HepG2 (cell line): ENCODE results near the gene RASD1. TPM values are rescaled to one million over a fixed set of nuclear protein-coding genes. Genes with fewer than 3 reads are reported as not detected.

Experiments
- ATAC-seq: fragments of 200-7000 bp; cut with Tn5 transposase; 3 replicates; pipeline ENCODE4 v1.9.1; 2020; ENCODE audit warnings: mild to moderate bottlenecking, moderate library complexity
- BruUV-seq: library from RNA; stranded (reverse); fragments of 400-500 nt; replicated peaks from 2 replicates; lab custom pipeline; 2021; lab: Mats Ljungman, UMichigan
- CTCF ChIA-PET: fragments of 300-600 bp; formaldehyde crosslinking; extraction: SDS; loops from one replicate; lab custom pipeline; 2021; ENCODE audit warnings: low total read pairs, inconsistent platforms, low intra/inter-chr PET ratio; lab: Yijun Ruan, JAX
- POLR2A ChIA-PET: fragments of 350-600 bp; sonication (Branson Sonifier 250); formaldehyde crosslinking; loops from one replicate; lab custom pipeline; 2020; ENCODE audit warnings: antibody characterized with exemption, inconsistent platforms; lab: Yijun Ruan, JAX
- DNase-seq: peaks from one replicate; pipeline ENCODE4 v3.0.0-alpha.2; 2015; ENCODE audit warnings: low spot score
- FAIRE-seq: peaks from 3 replicates; lab custom pipeline; 2011; peaks lifted over from hg19 to GRCh38; lab: Jason Lieb, UNC
- H2AFZ ChIP-seq: one replicate; pipeline ENCODE4 v1.6.1; 2011; ENCODE audit warnings: low read length, inconsistent platforms
- H3K27ac ChIP-seq: fragments of 300-600 bp; 3 replicates; pipeline ENCODE4 v1.8.0; 2011; ENCODE audit warnings: mixed run types, mild to moderate bottlenecking, mixed read lengths, low read length, inconsistent platforms; ENCODE audit not compliant: insufficient read depth; ENCODE audit errors: extremely low read length
- H3K27me3 ChIP-seq, 2 experiments: fragments of 200-600 bp in 1 of 2; 2 replicates in 1 of 2; 3 replicates in 1 of 2; pipeline versions ENCODE4 v1.6.0 to v1.8.0; 2011; ENCODE audit warnings: low read length in 2 of 2, mild to moderate bottlenecking in 2 of 2, moderate library complexity in 2 of 2, inconsistent platforms in 1 of 2; ENCODE audit not compliant: insufficient read depth in 2 of 2, control insufficient read depth in 1 of 2
- H3K36me3 ChIP-seq, 2 experiments: fragments of 200-600 bp in 1 of 2; replicated peaks in 1 of 2; 2 replicates in 1 of 2; 3 replicates in 1 of 2; pipeline versions ENCODE4 v1.5.1 to v1.8.0; 2011; ENCODE audit warnings: low read length in 2 of 2, inconsistent platforms in 1 of 2; ENCODE audit not compliant: insufficient read depth in 2 of 2, control insufficient read depth in 1 of 2
- H3K4me1 ChIP-seq: 2 replicates; pipeline ENCODE4 v1.5.1; 2012; ENCODE audit warnings: low read length, inconsistent platforms; ENCODE audit not compliant: insufficient read depth
- H3K4me2 ChIP-seq: 2 replicates; pipeline ENCODE4 v1.6.0; 2011; ENCODE audit warnings: low read depth, low read length, inconsistent platforms
- H3K4me3 ChIP-seq, 3 experiments: fragments of 200-600 bp in 1 of 3; sonication (generic), shearing (Covaris generic) in 1 of 3; replicated peaks in 1 of 3; 2 replicates each; pipeline ENCODE4 v1.5.1; 2011 to 2016; ENCODE audit warnings: low read length in 3 of 3, inconsistent platforms in 2 of 3, low read depth in 2 of 3, mild to moderate bottlenecking in 2 of 3, control low read depth in 1 of 3, mixed read lengths in 1 of 3; ENCODE audit not compliant: insufficient read depth in 1 of 3
- H3K79me2 ChIP-seq: one replicate; pipeline ENCODE4 v1.6.1; 2011; ENCODE audit warnings: low read length, inconsistent platforms; ENCODE audit not compliant: insufficient read depth
- H3K9ac ChIP-seq: 2 replicates; pipeline ENCODE4 v1.6.0; 2011; ENCODE audit warnings: mild to moderate bottlenecking, low read depth, low read length, inconsistent platforms; ENCODE audit not compliant: insufficient read depth
- H3K9me3 ChIP-seq: 2 replicates; pipeline ENCODE4 v1.5.1; 2012; ENCODE audit warnings: mild to moderate bottlenecking, low read length
- H4K20me1 ChIP-seq: 2 replicates; pipeline ENCODE4 v1.6.0; 2011; ENCODE audit warnings: inconsistent platforms, mild to moderate bottlenecking, low read length, moderate library complexity; ENCODE audit not compliant: insufficient read depth
- ARNT2 ChIP-seq: sonication (generic); formaldehyde crosslinking; IDR thresholded peaks from 2 replicates; pipeline ENCODE4 v1.8.0; 2022; ENCODE audit warnings: mild to moderate bottlenecking, low read depth, missing genetic modification reagents, moderate library complexity
- FOSL1 ChIP-seq: sonication (generic); formaldehyde crosslinking; IDR thresholded peaks from 2 replicates; pipeline ENCODE4 v1.9.0; 2021; ENCODE audit warnings: missing genetic modification reagents, borderline replicate concordance
- IKZF5 ChIP-seq: IDR thresholded peaks from 2 replicates; pipeline ENCODE4 v1.6.1; 2018; ENCODE audit warnings: missing genetic modification reagents, mild to moderate bottlenecking, missing compliant biosample characterization
- IRX3 ChIP-seq: sonication (generic); formaldehyde crosslinking; IDR thresholded peaks from 2 replicates; pipeline ENCODE4 v1.8.1; 2023; ENCODE audit warnings: mild to moderate bottlenecking, low read depth, missing genetic modification reagents, borderline replicate concordance
- JDP2 ChIP-seq: sonication (generic); formaldehyde crosslinking; IDR thresholded peaks from 2 replicates; pipeline ENCODE4 v1.8.1; 2022; ENCODE audit warnings: missing genetic modification reagents, borderline replicate concordance
- NONO ChIP-seq, 2 experiments: fragments of 450-650 bp in 1 of 2; sonication (generic) in 1 of 2; formaldehyde crosslinking in 1 of 2; IDR thresholded peaks in 1 of 2; conservative IDR thresholded peaks in 1 of 2; 2 replicates each; pipeline versions ENCODE4 v1.6.1 to v1.8.0; 2017 to 2022; ENCODE audit warnings: mild to moderate bottlenecking in 1 of 2, missing genetic modification reagents in 1 of 2, moderate library complexity in 1 of 2
- TCF7L2 ChIP-seq: IDR thresholded peaks from 2 replicates; pipeline ENCODE4 v1.6.1; 2011; ENCODE audit warnings: mild to moderate bottlenecking, low read depth, low read length, moderate library complexity
- ZFP1 ChIP-seq: IDR thresholded peaks from 2 replicates; pipeline ENCODE4 v1.6.1; 2016
- ZFP41 ChIP-seq: sonication (generic); formaldehyde crosslinking; IDR thresholded peaks from 2 replicates; pipeline ENCODE4 v1.4.0; 2020; ENCODE audit warnings: mild to moderate bottlenecking, missing genetic modification reagents, borderline replicate concordance
- ZNF746 ChIP-seq: sonication (generic); formaldehyde crosslinking; IDR thresholded peaks from 2 replicates; pipeline ENCODE4 v1.8.0; 2022; ENCODE audit warnings: mild to moderate bottlenecking, missing genetic modification reagents
- ZNF839 ChIP-seq: sonication (generic); formaldehyde crosslinking; IDR thresholded peaks from 2 replicates; pipeline ENCODE4 v1.4.0; 2020; ENCODE audit warnings: missing genetic modification reagents, mild to moderate bottlenecking, borderline replicate concordance
- WGBS: methylation state at CpG from one replicate; pipeline ENCODE4 v1.1.6; 2017; ENCODE audit warnings: low lambda C conversion rate; 5-methylcytosine and 5-hydroxymethylcytosine counted together
- in situ Hi-C: cut with HindIII; loops from 2 replicates; pipeline ENCODE4 v1.10.0; 2017; ENCODE audit warnings: low pct_unique_long_range_greater_than_20kb; ENCODE audit not compliant: extremely low pct_ligation_motif_present
- intact Hi-C: fragments of 100-400 bp; cut with micrococcal nuclease; formaldehyde crosslinking; loops from one replicate; pipeline ENCODE4 v1.10.0; 2022; ENCODE audit not compliant: unreplicated experiment
- polyA plus RNA-seq, 8 experiments: library from polyadenylated mRNA; depleted of rRNA in 3 of 8; stranded (reverse) in 7 of 8; unstranded in 1 of 8; fragments of >200 nt; fragmentation: Illumina TruSeq in 4 of 8; extraction: Trizol in 4 of 8; gene quantifications; 2 replicates each; pipeline versions ENCODE4 v1.2.1 to v1.2.3, GENCODE V29; 2011 to 2016; ENCODE audit warnings: low read depth in 4 of 8, missing spikeins in 1 of 8, mixed read lengths in 1 of 8; ENCODE audit not compliant: insufficient read depth in 1 of 8
- total RNA-seq, 5 experiments: library from RNA; depleted of rRNA; stranded (reverse); fragments of >200 nt; fragmentation: Illumina TruSeq; extraction: Trizol; gene quantifications; 2 replicates each; pipeline ENCODE4 v1.2.3, GENCODE V29; 2016; ENCODE audit warnings: low read depth in 1 of 5
- TF ChIP-seq, protein P1 (sequence below): IDR thresholded peaks from 2 replicates; pipeline ENCODE4 v1.6.1; 2012; ENCODE audit warnings: low read length, improper control_type of control experiment
- TF ChIP-seq, protein P2 (sequence below): sonication (generic); formaldehyde crosslinking; IDR thresholded peaks from 2 replicates; pipeline ENCODE4 v1.9.0; 2021; ENCODE audit warnings: missing genetic modification reagents, borderline replicate concordance
- TF ChIP-seq, protein P3 (sequence below): sonication (generic); formaldehyde crosslinking; IDR thresholded peaks from 2 replicates; pipeline ENCODE4 v1.8.0; 2022; ENCODE audit warnings: mild to moderate bottlenecking, missing genetic modification reagents, moderate library complexity

The RASD1 gene
- total and polyA plus RNA-seq, 2 of the 13 experiments (the other 11 are each of a cell fraction or from before 2014, with no cell fraction given): 1.6 to 4.2 TPM

DNA sequence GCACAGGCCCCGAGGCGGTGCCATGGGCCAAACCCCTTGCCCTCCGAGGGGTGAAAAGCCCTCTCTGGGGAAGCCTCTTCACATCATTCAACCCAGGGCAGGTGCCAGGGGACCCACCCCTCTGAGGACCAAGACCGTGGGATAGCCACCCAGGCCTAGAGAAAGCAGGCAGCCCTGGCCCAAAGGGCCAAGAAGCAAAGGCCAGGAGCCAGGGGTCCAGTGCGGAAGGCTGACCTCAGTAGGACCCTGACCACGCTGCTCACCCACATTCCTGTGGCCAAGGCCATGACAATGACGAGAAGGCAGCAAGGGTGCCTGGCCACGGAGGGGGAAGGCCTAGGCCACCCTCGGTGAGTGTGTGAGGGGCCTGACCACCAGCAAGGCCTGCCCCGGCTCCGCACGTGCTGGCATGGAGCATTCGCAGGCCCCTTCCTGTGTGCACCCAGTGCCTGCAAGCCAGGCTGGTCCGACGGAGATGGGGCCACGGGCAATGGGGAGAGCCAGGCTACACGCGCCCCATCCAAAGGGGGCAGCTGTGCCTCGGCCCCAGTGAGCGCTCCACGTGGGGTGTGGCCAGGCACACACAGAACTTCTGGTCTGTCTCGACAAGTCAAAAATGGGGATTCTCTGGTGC lies 24.5 kb upstream of the RASD1 start:
- no peak for TF ChIP-seq NONO (IDR thresholded peaks at IDR 0.05)
- no peak for TF ChIP-seq NONO (CRISPR knock-in tag; conservative IDR thresholded peaks at IDR 0.05)
- TF ChIP-seq, protein P1, sequence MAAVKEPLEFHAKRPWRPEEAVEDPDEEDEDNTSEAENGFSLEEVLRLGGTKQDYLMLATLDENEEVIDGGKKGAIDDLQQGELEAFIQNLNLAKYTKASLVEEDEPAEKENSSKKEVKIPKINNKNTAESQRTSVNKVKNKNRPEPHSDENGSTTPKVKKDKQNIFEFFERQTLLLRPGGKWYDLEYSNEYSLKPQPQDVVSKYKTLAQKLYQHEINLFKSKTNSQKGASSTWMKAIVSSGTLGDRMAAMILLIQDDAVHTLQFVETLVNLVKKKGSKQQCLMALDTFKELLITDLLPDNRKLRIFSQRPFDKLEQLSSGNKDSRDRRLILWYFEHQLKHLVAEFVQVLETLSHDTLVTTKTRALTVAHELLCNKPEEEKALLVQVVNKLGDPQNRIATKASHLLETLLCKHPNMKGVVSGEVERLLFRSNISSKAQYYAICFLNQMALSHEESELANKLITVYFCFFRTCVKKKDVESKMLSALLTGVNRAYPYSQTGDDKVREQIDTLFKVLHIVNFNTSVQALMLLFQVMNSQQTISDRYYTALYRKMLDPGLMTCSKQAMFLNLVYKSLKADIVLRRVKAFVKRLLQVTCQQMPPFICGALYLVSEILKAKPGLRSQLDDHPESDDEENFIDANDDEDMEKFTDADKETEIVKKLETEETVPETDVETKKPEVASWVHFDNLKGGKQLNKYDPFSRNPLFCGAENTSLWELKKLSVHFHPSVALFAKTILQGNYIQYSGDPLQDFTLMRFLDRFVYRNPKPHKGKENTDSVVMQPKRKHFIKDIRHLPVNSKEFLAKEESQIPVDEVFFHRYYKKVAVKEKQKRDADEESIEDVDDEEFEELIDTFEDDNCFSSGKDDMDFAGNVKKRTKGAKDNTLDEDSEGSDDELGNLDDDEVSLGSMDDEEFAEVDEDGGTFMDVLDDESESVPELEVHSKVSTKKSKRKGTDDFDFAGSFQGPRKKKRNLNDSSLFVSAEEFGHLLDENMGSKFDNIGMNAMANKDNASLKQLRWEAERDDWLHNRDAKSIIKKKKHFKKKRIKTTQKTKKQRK: no peak
- TF ChIP-seq TCF7L2: no peak
- TF ChIP-seq IKZF5 (CRISPR knock-in tag): no peak
- TF ChIP-seq, protein P2, sequence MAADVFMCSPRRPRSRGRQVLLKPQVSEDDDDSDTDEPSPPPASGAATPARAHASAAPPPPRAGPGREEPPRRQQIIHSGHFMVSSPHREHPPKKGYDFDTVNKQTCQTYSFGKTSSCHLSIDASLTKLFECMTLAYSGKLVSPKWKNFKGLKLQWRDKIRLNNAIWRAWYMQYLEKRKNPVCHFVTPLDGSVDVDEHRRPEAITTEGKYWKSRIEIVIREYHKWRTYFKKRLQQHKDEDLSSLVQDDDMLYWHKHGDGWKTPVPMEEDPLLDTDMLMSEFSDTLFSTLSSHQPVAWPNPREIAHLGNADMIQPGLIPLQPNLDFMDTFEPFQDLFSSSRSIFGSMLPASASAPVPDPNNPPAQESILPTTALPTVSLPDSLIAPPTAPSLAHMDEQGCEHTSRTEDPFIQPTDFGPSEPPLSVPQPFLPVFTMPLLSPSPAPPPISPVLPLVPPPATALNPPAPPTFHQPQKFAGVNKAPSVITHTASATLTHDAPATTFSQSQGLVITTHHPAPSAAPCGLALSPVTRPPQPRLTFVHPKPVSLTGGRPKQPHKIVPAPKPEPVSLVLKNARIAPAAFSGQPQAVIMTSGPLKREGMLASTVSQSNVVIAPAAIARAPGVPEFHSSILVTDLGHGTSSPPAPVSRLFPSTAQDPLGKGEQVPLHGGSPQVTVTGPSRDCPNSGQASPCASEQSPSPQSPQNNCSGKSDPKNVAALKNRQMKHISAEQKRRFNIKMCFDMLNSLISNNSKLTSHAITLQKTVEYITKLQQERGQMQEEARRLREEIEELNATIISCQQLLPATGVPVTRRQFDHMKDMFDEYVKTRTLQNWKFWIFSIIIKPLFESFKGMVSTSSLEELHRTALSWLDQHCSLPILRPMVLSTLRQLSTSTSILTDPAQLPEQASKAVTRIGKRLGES (CRISPR knock-in tag): no peak
- TF ChIP-seq ARNT2: no peak
- no peak for TF ChIP-seq ZFP41 (CRISPR knock-in tag)
- TF ChIP-seq FOSL1 (CRISPR knock-in tag): no peak
- no peak for TF ChIP-seq JDP2 (CRISPR knock-in tag)
- no peak for TF ChIP-seq IRX3
- no peak for TF ChIP-seq ZFP1
- TF ChIP-seq, protein P3, sequence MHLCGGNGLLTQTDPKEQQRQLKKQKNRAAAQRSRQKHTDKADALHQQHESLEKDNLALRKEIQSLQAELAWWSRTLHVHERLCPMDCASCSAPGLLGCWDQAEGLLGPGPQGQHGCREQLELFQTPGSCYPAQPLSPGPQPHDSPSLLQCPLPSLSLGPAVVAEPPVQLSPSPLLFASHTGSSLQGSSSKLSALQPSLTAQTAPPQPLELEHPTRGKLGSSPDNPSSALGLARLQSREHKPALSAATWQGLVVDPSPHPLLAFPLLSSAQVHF: no peak
- TF ChIP-seq ZNF746 (CRISPR knock-in tag): no peak
- no peak for TF ChIP-seq ZNF839 (CRISPR knock-in tag)
- CTCF ChIA-PET: no interaction called here

More for the DNA sequence above, 24.5 kb upstream of the RASD1 start:
- H3K79me2 ChIP-seq: no peaks in the 10 kb centered on the region
- H3K4me1 ChIP-seq: no peaks in the 10 kb centered on the region
- 0 out of 2 replicates have a peak, but pooled peaks cover 7% of the 10 kb centered on the region for H4K20me1 ChIP-seq
- H3K9ac ChIP-seq: no peak overlapping the region
- H3K9me3 ChIP-seq: no peaks in the 10 kb centered on the region
- ATAC-seq: no peak
- H3K4me3 ChIP-seq: no peak overlapping the region
- POLR2A ChIA-PET: no interaction called here
- WGBS: 89% methylated on average over 16 of the region's 22 CpGs
- intact Hi-C loops (no loop called here), in situ Hi-C loops (no loop called here)
- H3K36me3 ChIP-seq: peaks cover 3 to 4% of the 10 kb centered on the region in 2 experiments; a peak in 2 of 5 replicates
- H2AFZ ChIP-seq: no peak overlapping the region
- H3K4me2 ChIP-seq: no peak overlapping the region
- H3K27me3 ChIP-seq: no peaks in the 10 kb centered on the region
- DNase-seq: no peak
- BruUV-seq: no TSS peak
- no peak overlapping the region for H3K27ac ChIP-seq
- no peak for FAIRE-seq
